Iris pigment epithelial cell (primary cell): ENCODE results near the gene IFNB1.

Experiments used
- DNase-seq: peaks from one replicate; pipeline ENCODE4 v3.0.0-alpha.2; 2011; ENCODE audit warnings: low read depth

The IFNB1 gene

GRCh38 chr9:21070171-21070571 lies 7.6 kb downstream of the IFNB1 start:
- peak; percentile 97 for DNase-seq

- peak; percentile 38 for DNase-seq
These were observed 16.7 kb downstream of the IFNB1 start for GRCh38 chr9:21060919-21061561.

GRCh38 chr9:21056931-21057330 lies 20.8 kb downstream of the IFNB1 start:
- DNase-seq, result peak; percentile 29

GRCh38 chr9:21053851-21054250 lies 23.9 kb downstream of the IFNB1 start:
- DNase-seq, result no peak

GRCh38 chr9:21047281-21047691 lies 30.5 kb downstream of the IFNB1 start:
- no peak for DNase-seq

- DNase-seq, result no peak
These were observed 33.9 kb downstream of the IFNB1 start for GRCh38 chr9:21043841-21044240.

- DNase-seq, result no peak
These were observed 35.3 kb downstream of the IFNB1 start for GRCh38 chr9:21042466-21042865.

GRCh38 chr9:21039302-21039701 lies 38.4 kb downstream of the IFNB1 start:
- DNase-seq, result no peak

- DNase-seq, result no peak
These were observed 40.5 kb downstream of the IFNB1 start for GRCh38 chr9:21037278-21037677.

- no peak for DNase-seq
These were observed 45.9 kb downstream of the IFNB1 start for GRCh38 chr9:21031808-21032183.

- DNase-seq, result peak; percentile 47
These were observed 46.5 kb downstream of the IFNB1 start, which contains the start of gene HACD4 for GRCh38 chr9:21031091-21031807. HACD4 (minus strand) TSS chr9:21031640; CDS start chr9:21031590, 50 bp downstream.

GRCh38 chr9:21030389-21031035 lies 47.2 kb downstream of the IFNB1 start:
- peak; percentile 78 for DNase-seq

- no peak for DNase-seq
These were observed 48.1 kb downstream of the IFNB1 start for GRCh38 chr9:21029661-21030060.

- no peak for DNase-seq
These were observed 49.3 kb downstream of the IFNB1 start for GRCh38 chr9:21028466-21028865.

GRCh38 chr9:21027295-21027694 lies 50.4 kb downstream of the IFNB1 start:
- DNase-seq, result peak; percentile 57
